Measurements from ENCODE around the gene IKZF5.

Gene IKZF5

DNA sequence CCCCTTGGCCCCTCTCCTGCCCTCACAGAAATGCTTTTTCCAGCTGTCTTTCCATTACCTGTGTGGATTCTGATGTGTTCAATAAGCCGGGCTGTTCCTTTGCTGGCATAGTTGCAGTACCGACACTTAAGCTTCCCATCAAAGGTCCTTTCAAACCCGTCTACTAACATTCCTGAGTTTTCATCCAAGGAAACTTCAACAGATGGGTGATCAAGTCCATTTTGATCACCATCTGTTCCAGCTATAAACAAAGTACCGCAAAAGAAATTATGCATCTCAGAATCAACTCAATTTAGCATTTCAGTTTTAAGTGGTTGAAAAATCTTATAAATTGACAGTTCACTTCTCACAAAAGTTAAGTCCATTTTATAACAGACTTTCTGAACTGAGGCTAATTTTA lies 12.7 kb downstream of the IKZF5 start:
- H2AFZ ChIP-seq (ENCODE audit: low read depth), result no peak overlapping the region
- no peak overlapping the region for H3K9ac ChIP-seq
- H3K27ac ChIP-seq, result no peak overlapping the region
- H3K36me3 ChIP-seq (ENCODE audit: insufficient read depth), result no peaks in the 10 kb centered on the region; the same call in 1 of the 2 replicates
- peaks cover 16% of the 10 kb centered on the region; the same call in 1 of the 2 replicates for H3K79me2 ChIP-seq (ENCODE audit: insufficient read depth, low read depth)
- H3K4me2 ChIP-seq, result no peak overlapping the region
- peaks cover 34% of the 10 kb centered on the region for H3K4me1 ChIP-seq (ENCODE audit: low read depth, poor library complexity, severe bottlenecking)
- no peak overlapping the region for H3K4me3 ChIP-seq (IDR thresholded peaks at IDR 0.05; ENCODE audit: insufficient read depth, low read depth, low read length)
- no peaks in the 10 kb centered on the region; the same call in 1 of the 2 replicates for H4K20me1 ChIP-seq (ENCODE audit: insufficient read depth)
- no peaks in the 10 kb centered on the region for H3K27me3 ChIP-seq (ENCODE audit: insufficient read depth, low read depth)
- TF ChIP-seq, protein P1, sequence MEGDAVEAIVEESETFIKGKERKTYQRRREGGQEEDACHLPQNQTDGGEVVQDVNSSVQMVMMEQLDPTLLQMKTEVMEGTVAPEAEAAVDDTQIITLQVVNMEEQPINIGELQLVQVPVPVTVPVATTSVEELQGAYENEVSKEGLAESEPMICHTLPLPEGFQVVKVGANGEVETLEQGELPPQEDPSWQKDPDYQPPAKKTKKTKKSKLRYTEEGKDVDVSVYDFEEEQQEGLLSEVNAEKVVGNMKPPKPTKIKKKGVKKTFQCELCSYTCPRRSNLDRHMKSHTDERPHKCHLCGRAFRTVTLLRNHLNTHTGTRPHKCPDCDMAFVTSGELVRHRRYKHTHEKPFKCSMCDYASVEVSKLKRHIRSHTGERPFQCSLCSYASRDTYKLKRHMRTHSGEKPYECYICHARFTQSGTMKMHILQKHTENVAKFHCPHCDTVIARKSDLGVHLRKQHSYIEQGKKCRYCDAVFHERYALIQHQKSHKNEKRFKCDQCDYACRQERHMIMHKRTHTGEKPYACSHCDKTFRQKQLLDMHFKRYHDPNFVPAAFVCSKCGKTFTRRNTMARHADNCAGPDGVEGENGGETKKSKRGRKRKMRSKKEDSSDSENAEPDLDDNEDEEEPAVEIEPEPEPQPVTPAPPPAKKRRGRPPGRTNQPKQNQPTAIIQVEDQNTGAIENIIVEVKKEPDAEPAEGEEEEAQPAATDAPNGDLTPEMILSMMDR (conservative IDR thresholded peaks at IDR 0.05; ENCODE audit: low read depth, low read length), result no peak

DNA sequence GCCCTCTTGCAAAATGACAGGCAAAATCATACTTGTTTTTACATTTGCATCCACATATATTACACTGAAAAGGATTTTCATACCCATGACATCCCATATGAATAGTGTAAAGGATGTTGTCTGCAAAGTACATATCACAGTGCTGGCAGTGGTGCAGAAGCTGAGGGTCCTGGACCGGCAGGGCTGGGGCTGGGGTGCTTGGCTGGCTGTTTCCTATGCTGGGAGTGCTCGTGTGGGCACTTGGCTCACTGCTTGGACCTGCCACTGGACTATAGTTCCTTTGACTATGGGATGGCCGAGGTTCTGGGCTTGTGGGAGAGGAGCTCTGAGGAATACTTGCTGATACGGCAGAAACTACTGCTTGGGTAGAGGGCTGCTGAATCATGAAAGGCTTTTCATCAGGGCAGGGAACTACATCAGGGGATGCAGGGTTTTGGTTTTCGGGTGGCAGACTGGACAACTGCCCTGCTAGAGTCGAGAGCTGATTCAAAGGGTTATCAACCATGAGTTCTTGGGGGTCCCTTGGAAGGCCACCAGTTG lies 14.7 kb downstream of the IKZF5 start:
- no peak overlapping the region for H3K4me2 ChIP-seq
- no peaks in the 10 kb centered on the region; the same call in 1 of the 2 replicates for H3K79me2 ChIP-seq (ENCODE audit: insufficient read depth, low read depth)
- H3K4me1 ChIP-seq (ENCODE audit: low read depth, poor library complexity, severe bottlenecking), result peaks cover 16% of the 10 kb centered on the region
- H3K27me3 ChIP-seq (ENCODE audit: insufficient read depth, low read depth), result no peaks in the 10 kb centered on the region
- no peak overlapping the region for H3K27ac ChIP-seq
- no peaks in the 10 kb centered on the region; the same call in 1 of the 2 replicates for H3K36me3 ChIP-seq (ENCODE audit: insufficient read depth)
- H4K20me1 ChIP-seq (ENCODE audit: insufficient read depth), result no peaks in the 10 kb centered on the region; the same call in 1 of the 2 replicates
- H3K4me3 ChIP-seq (IDR thresholded peaks at IDR 0.05; ENCODE audit: insufficient read depth, low read depth, low read length), result no peak overlapping the region
- no peak overlapping the region for H3K9ac ChIP-seq
- TF ChIP-seq, protein P1 (conservative IDR thresholded peaks at IDR 0.05; ENCODE audit: low read depth, low read length), result no peak
- no peak overlapping the region for H2AFZ ChIP-seq (ENCODE audit: low read depth)

DNA sequence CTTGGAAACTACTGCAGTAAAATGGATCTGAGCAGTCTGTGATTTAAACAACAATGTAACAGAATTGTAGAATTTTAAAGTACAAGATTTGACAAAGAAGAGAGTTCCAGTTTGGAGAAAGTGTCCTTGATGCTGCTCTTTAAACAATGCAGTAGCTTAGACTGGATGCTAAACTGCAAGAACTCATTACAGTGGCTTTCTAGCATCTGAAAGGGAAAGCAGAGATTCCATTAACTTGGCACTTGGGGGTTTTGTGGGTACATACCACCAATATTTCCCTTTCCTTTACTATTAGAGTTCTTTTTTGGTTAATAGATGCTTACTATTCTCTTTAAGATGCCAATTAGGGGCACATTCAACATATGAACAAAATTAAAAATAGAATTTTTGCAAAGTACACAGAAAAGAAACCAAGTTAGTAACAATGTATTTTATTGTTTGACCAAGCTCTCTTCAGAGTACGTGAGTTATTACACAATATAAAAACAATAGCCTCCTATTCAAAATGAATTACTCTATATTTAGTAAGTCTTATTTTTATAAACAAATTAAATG lies 16.5 kb downstream of the IKZF5 start:
- H2AFZ ChIP-seq (ENCODE audit: low read depth), result no peak overlapping the region
- H3K36me3 ChIP-seq (ENCODE audit: insufficient read depth), result no peaks in the 10 kb centered on the region; the same call in 1 of the 2 replicates
- H4K20me1 ChIP-seq (ENCODE audit: insufficient read depth), result no peaks in the 10 kb centered on the region; the same call in 1 of the 2 replicates
- no peaks in the 10 kb centered on the region for H3K4me1 ChIP-seq (ENCODE audit: low read depth, poor library complexity, severe bottlenecking)
- H3K27ac ChIP-seq, result no peak overlapping the region
- TF ChIP-seq, protein P1 (conservative IDR thresholded peaks at IDR 0.05; ENCODE audit: low read depth, low read length), result no peak
- H3K27me3 ChIP-seq (ENCODE audit: insufficient read depth, low read depth), result no peaks in the 10 kb centered on the region
- no peak overlapping the region for H3K4me3 ChIP-seq (IDR thresholded peaks at IDR 0.05; ENCODE audit: insufficient read depth, low read depth, low read length)
- no peak overlapping the region for H3K4me2 ChIP-seq
- H3K9ac ChIP-seq, result no peak overlapping the region
- no peaks in the 10 kb centered on the region for H3K79me2 ChIP-seq (ENCODE audit: insufficient read depth, low read depth)

DNA sequence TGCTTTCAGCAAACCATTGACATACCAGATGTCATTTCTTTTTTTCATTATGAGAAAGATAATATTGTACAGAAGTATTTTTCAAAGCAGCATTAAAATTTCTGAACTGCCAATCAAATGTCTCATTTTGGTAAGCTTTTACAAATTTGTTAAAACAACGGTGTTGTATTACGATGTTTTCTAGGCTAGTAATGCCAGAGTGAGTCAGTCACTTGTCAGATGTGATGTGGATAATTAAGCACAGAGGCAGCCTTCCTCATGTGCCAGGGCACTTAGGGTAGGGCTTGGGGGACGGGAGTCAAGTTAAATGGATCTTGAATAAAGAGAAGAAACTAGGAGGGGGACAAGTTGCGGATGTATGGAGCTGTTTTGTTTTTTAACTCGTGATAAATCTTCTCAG lies 18.3 kb downstream of the IKZF5 start:
- H3K4me3 ChIP-seq (IDR thresholded peaks at IDR 0.05; ENCODE audit: insufficient read depth, low read depth, low read length), result no peak overlapping the region
- H3K9ac ChIP-seq, result no peak overlapping the region
- H3K27me3 ChIP-seq (ENCODE audit: insufficient read depth, low read depth), result no peaks in the 10 kb centered on the region
- H4K20me1 ChIP-seq (ENCODE audit: insufficient read depth), result no peaks in the 10 kb centered on the region; the same call in 1 of the 2 replicates
- H3K36me3 ChIP-seq (ENCODE audit: insufficient read depth), result no peaks in the 10 kb centered on the region; the same call in 1 of the 2 replicates
- TF ChIP-seq, protein P1 (conservative IDR thresholded peaks at IDR 0.05; ENCODE audit: low read depth, low read length), result no peak
- H3K4me2 ChIP-seq, result no peak overlapping the region
- no peaks in the 10 kb centered on the region for H3K4me1 ChIP-seq (ENCODE audit: low read depth, poor library complexity, severe bottlenecking)
- no peaks in the 10 kb centered on the region for H3K79me2 ChIP-seq (ENCODE audit: insufficient read depth, low read depth)
- H3K27ac ChIP-seq, result no peak overlapping the region
- H2AFZ ChIP-seq (ENCODE audit: low read depth), result no peak overlapping the region

Measured in KMS-11 (cell line).